GM12878 (cell line): ENCODE data around the gene EAF1. TPM values are rescaled to one million over a fixed set of nuclear protein-coding genes. Genes with fewer than 3 reads are reported as not detected.

Experiments used
- ATAC-seq: fragments of 200-7000 bp; cut with Tn5 transposase; 3 replicates; pipeline ENCODE4 v1.9.1; 2020; ENCODE audit warnings: mild to moderate bottlenecking, moderate library complexity
- BruUV-seq: library from RNA; stranded (reverse); fragments of 400-500 nt; replicated peaks from 2 replicates; lab custom pipeline; 2021; lab: Mats Ljungman, UMichigan
- CTCF ChIA-PET: fragments of 300-600 bp; sonication (Branson Sonifier 250); formaldehyde crosslinking; extraction: SDS; loops from one replicate; lab custom pipeline; 2021; ENCODE audit warnings: inconsistent platforms; lab: Yijun Ruan, JAX
- POLR2A ChIA-PET: fragments of 350-600 bp; formaldehyde crosslinking; extraction: SDS; loops from one replicate; lab custom pipeline; 2021; ENCODE audit warnings: inconsistent platforms; lab: Charles Lee
- RAD21 ChIA-PET: fragments of 300-600 bp; sonication (Branson Sonifier 250); formaldehyde crosslinking; loops from one replicate; lab custom pipeline; 2023; ENCODE audit warnings: antibody characterized with exemption; ENCODE audit not compliant: unreplicated experiment; lab: Charles Lee
- SMC1A ChIA-PET: fragments of 300-600 bp; sonication (Branson Sonifier 250); formaldehyde crosslinking; loops from one replicate; lab custom pipeline; 2023; ENCODE audit not compliant: unreplicated experiment, uncharacterized antibody; lab: Charles Lee
- DNase-seq: peaks from one replicate; pipeline ENCODE4 v3.0.0-alpha.2; 2011; ENCODE audit warnings: low read depth, low spot score
- FAIRE-seq: peaks from 3 replicates; lab custom pipeline; 2011; peaks lifted over from hg19 to GRCh38; lab: Jason Lieb, UNC
- H2AFZ ChIP-seq: 2 replicates; pipeline ENCODE4 v1.6.0; 2011; ENCODE audit warnings: low read depth, low read length, control low read depth; ENCODE audit not compliant: control insufficient read depth
- H3K27ac ChIP-seq: 2 replicates; pipeline ENCODE4 v1.5.1; 2011; ENCODE audit warnings: control low read depth; ENCODE audit not compliant: control insufficient read depth, insufficient read depth
- H3K27me3 ChIP-seq, 2 experiments: replicated peaks in 1 of 2; 2 replicates each; pipeline versions ENCODE4 v1.6.0 to v1.6.1; 2011; ENCODE audit warnings: low read length in 1 of 2; ENCODE audit not compliant: control insufficient read depth in 2 of 2, insufficient read depth in 2 of 2
- H3K36me3 ChIP-seq, 2 experiments: 2 replicates each; pipeline ENCODE4 v1.5.1; 2011; ENCODE audit warnings: low read length in 1 of 2; ENCODE audit not compliant: control insufficient read depth in 2 of 2, insufficient read depth in 2 of 2
- H3K4me1 ChIP-seq: 2 replicates; pipeline ENCODE4 v1.6.1; 2011; ENCODE audit warnings: mild to moderate bottlenecking, low read length, moderate library complexity, mixed read lengths; ENCODE audit not compliant: control insufficient read depth, insufficient read depth
- H3K4me2 ChIP-seq: 2 replicates; pipeline ENCODE4 v1.6.0; 2011; ENCODE audit warnings: control low read depth; ENCODE audit not compliant: control insufficient read depth, insufficient read depth
- H3K4me3 ChIP-seq: fragments of 200-600 bp; sonication (generic); 2 replicates; pipeline ENCODE4 v1.5.1; 2016
- H3K79me2 ChIP-seq: 2 replicates; pipeline ENCODE4 v1.6.0; 2011; ENCODE audit warnings: low read length; ENCODE audit not compliant: control insufficient read depth, insufficient read depth
- H3K9ac ChIP-seq: 2 replicates; pipeline ENCODE4 v1.8.0; 2011; ENCODE audit warnings: low read length, control low read depth, mixed read lengths; ENCODE audit not compliant: control insufficient read depth, insufficient read depth
- H3K9me3 ChIP-seq: replicated peaks from 3 replicates; pipeline ENCODE4 v1.5.1; 2011; ENCODE audit warnings: mild to moderate bottlenecking, low read length; ENCODE audit not compliant: control insufficient read depth, insufficient read depth
- H4K20me1 ChIP-seq: 2 replicates; pipeline ENCODE4 v1.6.0; 2011; ENCODE audit not compliant: control insufficient read depth, insufficient read depth
- ETV6 ChIP-seq, 2 experiments: fragments of 450-650 bp in 1 of 2; IDR thresholded peaks in 1 of 2; conservative IDR thresholded peaks in 1 of 2; 2 replicates each; pipeline ENCODE4 v1.6.1; 2014; ENCODE audit warnings: antibody characterized with exemption in 1 of 2, borderline replicate concordance in 1 of 2, low read depth in 1 of 2, mild to moderate bottlenecking in 1 of 2, moderate library complexity in 1 of 2
- FOS ChIP-seq: IDR thresholded peaks from 3 replicates; pipeline ENCODE4 v1.6.1; 2011; ENCODE audit warnings: borderline replicate concordance; ENCODE audit not compliant: insufficient read length; ENCODE audit errors: extremely low read depth
- MYC ChIP-seq: IDR thresholded peaks from 2 replicates; pipeline ENCODE4 v1.6.1; 2011; ENCODE audit warnings: mild to moderate bottlenecking, low read length, moderate library complexity, inconsistent platforms; ENCODE audit not compliant: insufficient read depth, insufficient replicate concordance, insufficient read length, severe bottlenecking
- RUNX3 ChIP-seq: IDR thresholded peaks from 2 replicates; pipeline ENCODE4 v1.6.1; 2012; ENCODE audit warnings: low read length, inconsistent platforms
- TARDBP ChIP-seq: IDR thresholded peaks from 2 replicates; pipeline ENCODE4 v1.6.1; 2016; ENCODE audit warnings: borderline replicate concordance
- WGBS: methylation state at CpG from one replicate; pipeline ENCODE4 v1.1.6; 2016; ENCODE audit warnings: low lambda C conversion rate; ENCODE audit not compliant: insufficient replicate concordance, insufficient coverage; ENCODE audit errors: missing lambda C conversion rate; 5-methylcytosine and 5-hydroxymethylcytosine counted together
- in situ Hi-C: fragments of 300-500 bp; cut with MboI; formaldehyde crosslinking; loops from 9 replicates; pipeline ENCODE4 v1.14.3; 2018; ENCODE audit warnings: mixed read lengths
- intact Hi-C: fragments of 100-400 bp; cut with micrococcal nuclease; formaldehyde crosslinking; loops from one replicate; pipeline ENCODE4 v1.14.2; 2022; ENCODE audit not compliant: unreplicated experiment
- polyA plus RNA-seq, 11 experiments: library from polyadenylated mRNA; depleted of rRNA in 4 of 11; unstranded in 6 of 11; stranded (reverse) in 5 of 11; fragments of >200 nt; fragmentation: Nextera tagmentation in 4 of 11; fragmentation: Illumina TruSeq in 1 of 11; extraction: Ambion mirVana in 4 of 11; extraction: Trizol in 1 of 11; gene quantifications; 1 replicate in 1 of 11; 2 replicates in 10 of 11; pipeline versions ENCODE4 v1.2.1 to v1.2.3, GENCODE V29; 2011 to 2016; ENCODE audit warnings: inconsistent platforms in 2 of 11, missing spikeins in 2 of 11, low read depth in 1 of 11
- total RNA-seq, 4 experiments: library from RNA; depleted of rRNA in 3 of 4; stranded (reverse); fragments of >200 nt in 3 of 4; fragmentation: Illumina TruSeq in 1 of 4; extraction: Trizol in 1 of 4; gene quantifications; 2 replicates each; pipeline versions ENCODE4 v1.2.1 to v1.2.3, GENCODE V29; 2013 to 2021
- TF ChIP-seq, protein P1 (sequence below): fragments of 450-650 bp; IDR thresholded peaks from 2 replicates; pipeline ENCODE4 v1.6.1; 2016; ENCODE audit warnings: mild to moderate bottlenecking
- TF ChIP-seq, protein P2 (sequence below): IDR thresholded peaks from 2 replicates; pipeline ENCODE4 v1.6.1; 2011; ENCODE audit warnings: low read depth, low read length, improper control_type of control experiment, borderline replicate concordance

Gene EAF1
- total and polyA plus RNA-seq, 10 of the 15 experiments (the other 5 are each of a cell fraction or from before 2014, with no cell fraction given), result 6.8 to 21.6 (median 15.6) TPM

DNA sequence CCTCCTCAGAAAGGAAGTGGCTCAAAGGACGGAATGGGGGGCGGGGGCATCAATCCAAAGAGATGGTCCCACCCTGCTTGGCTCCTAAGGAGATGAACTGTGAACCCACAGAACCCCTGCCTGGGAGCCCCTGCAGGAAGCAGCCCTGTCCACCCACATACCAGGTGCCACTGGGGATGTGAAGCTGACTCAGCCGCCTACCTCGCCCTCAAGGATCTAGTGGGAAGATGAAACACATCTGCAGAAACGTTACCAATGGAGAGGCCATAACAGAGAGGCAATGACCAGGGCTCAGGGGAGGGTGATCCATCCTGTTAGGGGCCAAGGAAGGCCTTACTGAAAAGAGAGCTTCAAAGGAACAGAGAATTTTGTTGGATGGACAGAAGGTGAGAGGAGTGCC lies 35.1 kb downstream of the EAF1 start:
- FAIRE-seq (no peak), DNase-seq (no peak), ATAC-seq (no peak)
- Histone ChIP-seq H3K36me3 (no peaks in the 10 kb centered on the region), H3K4me2 (no peak overlapping the region), H3K9ac (no peak overlapping the region), H3K27me3 (no peaks in the 10 kb centered on the region), H3K4me1 (no peaks in the 10 kb centered on the region; the same call in 1 of the 2 replicates), H2AFZ (no peak overlapping the region), H3K9me3 (no peaks in the 10 kb centered on the region), H3K27ac (no peak overlapping the region), H4K20me1 (no peaks in the 10 kb centered on the region), H3K4me3 (no peak overlapping the region), H3K79me2 (no peaks in the 10 kb centered on the region)
- intact Hi-C loops (no loop called here), in situ Hi-C loops (no loop called here)
- no TSS peak for BruUV-seq
- ChIA-PET RAD21 (no interaction called here), CTCF (no interaction called here), SMC1A (interaction anchor here (1.2 kb wide), 1 partner anchor 32 kb away, joined by 3 read pairs; no protein-coding TSS in a partner anchor), POLR2A (interaction anchor here (1.1 kb wide), 1 partner anchor 19 kb away, joined by 3 read pairs; no protein-coding TSS in a partner anchor)
- TF ChIP-seq, protein P1, sequence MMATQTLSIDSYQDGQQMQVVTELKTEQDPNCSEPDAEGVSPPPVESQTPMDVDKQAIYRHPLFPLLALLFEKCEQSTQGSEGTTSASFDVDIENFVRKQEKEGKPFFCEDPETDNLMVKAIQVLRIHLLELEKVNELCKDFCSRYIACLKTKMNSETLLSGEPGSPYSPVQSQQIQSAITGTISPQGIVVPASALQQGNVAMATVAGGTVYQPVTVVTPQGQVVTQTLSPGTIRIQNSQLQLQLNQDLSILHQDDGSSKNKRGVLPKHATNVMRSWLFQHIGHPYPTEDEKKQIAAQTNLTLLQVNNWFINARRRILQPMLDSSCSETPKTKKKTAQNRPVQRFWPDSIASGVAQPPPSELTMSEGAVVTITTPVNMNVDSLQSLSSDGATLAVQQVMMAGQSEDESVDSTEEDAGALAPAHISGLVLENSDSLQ, result no peak
- TF ChIP-seq TARDBP, result no peak
- no peak for TF ChIP-seq FOS
- no peak for TF ChIP-seq MYC
- no peak for TF ChIP-seq ETV6 (conservative IDR thresholded peaks at IDR 0.05 in 1 of 2, IDR thresholded peaks at IDR 0.05 in 1 of 2; ENCODE audit: borderline replicate concordance in 1 of 2, low read depth in 1 of 2)
- TF ChIP-seq RUNX3, result no peak
- TF ChIP-seq, protein P2, sequence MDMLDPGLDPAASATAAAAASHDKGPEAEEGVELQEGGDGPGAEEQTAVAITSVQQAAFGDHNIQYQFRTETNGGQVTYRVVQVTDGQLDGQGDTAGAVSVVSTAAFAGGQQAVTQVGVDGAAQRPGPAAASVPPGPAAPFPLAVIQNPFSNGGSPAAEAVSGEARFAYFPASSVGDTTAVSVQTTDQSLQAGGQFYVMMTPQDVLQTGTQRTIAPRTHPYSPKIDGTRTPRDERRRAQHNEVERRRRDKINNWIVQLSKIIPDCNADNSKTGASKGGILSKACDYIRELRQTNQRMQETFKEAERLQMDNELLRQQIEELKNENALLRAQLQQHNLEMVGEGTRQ, result no peak
- WGBS, result 50% methylated on average over 5 of the region's 5 CpGs
